HepG2 (cell line): ENCODE results near the gene TRANK1. TPM values are rescaled to one million over a fixed set of nuclear protein-coding genes. Genes with fewer than 3 reads are reported as not detected.
A peak's percentile ranks its signal among the peaks of the same experiment; 100 is the strongest.

Source experiments
- DR1 ChIP-seq: sonication (generic); formaldehyde crosslinking; IDR thresholded peaks from 2 replicates; pipeline ENCODE4 v1.8.0; 2021; ENCODE audit warnings: mild to moderate bottlenecking, missing genetic modification reagents, inconsistent platforms
- ELF4 ChIP-seq: sonication (generic); formaldehyde crosslinking; IDR thresholded peaks from 2 replicates; pipeline ENCODE4 v1.5.0; 2020; ENCODE audit warnings: missing genetic modification reagents, mild to moderate bottlenecking, moderate library complexity, borderline replicate concordance
- GATAD1 ChIP-seq: IDR thresholded peaks from 2 replicates; pipeline ENCODE4 v1.6.1; 2016; ENCODE audit warnings: missing genetic modification reagents, missing compliant biosample characterization
- HBP1 ChIP-seq: IDR thresholded peaks from 2 replicates; pipeline ENCODE4 v1.6.1; 2016; ENCODE audit warnings: low read depth, control low read depth
- HDAC6 ChIP-seq: fragments of 200-600 bp; sonication (generic); IDR thresholded peaks from 2 replicates; pipeline ENCODE4 v1.7.0; 2017; ENCODE audit warnings: mild to moderate bottlenecking, antibody characterized with exemption, low read length, low read depth
- HMG20B ChIP-seq: conservative IDR thresholded peaks from 2 replicates; pipeline ENCODE4 v1.6.1; 2016; ENCODE audit warnings: missing genetic modification reagents, missing compliant biosample characterization
- IKZF1 ChIP-seq: fragments of 450-650 bp; IDR thresholded peaks from 2 replicates; pipeline ENCODE4 v1.7.1; 2016
- JUND ChIP-seq: sonication (generic); formaldehyde crosslinking; IDR thresholded peaks from 2 replicates; pipeline ENCODE4 v1.8.0; 2022; ENCODE audit warnings: mild to moderate bottlenecking, missing genetic modification reagents
- KDM3A ChIP-seq: IDR thresholded peaks from 2 replicates; pipeline ENCODE4 v1.6.1; 2018; ENCODE audit warnings: low read depth, missing compliant biosample characterization
- MBNL3 ChIP-seq: fragments of 250-450 bp; sonication (Bioruptor Pico); conservative IDR thresholded peaks from 2 replicates; pipeline ENCODE4 v1.8.0; 2022; ENCODE audit warnings: mild to moderate bottlenecking, inconsistent platforms
- MIER2 ChIP-seq: IDR thresholded peaks from 2 replicates; pipeline ENCODE4 v1.6.1; 2016; ENCODE audit warnings: missing biosample characterization, missing genetic modification reagents
- NCOA5 ChIP-seq: sonication (generic); formaldehyde crosslinking; IDR thresholded peaks from 2 replicates; pipeline ENCODE4 v1.4.0; 2020; ENCODE audit warnings: missing genetic modification reagents
- NFE2 ChIP-seq: sonication (generic); formaldehyde crosslinking; IDR thresholded peaks from 2 replicates; pipeline ENCODE4 v1.4.0; 2020; ENCODE audit warnings: missing genetic modification reagents
- NR1H2 ChIP-seq: sonication (generic); formaldehyde crosslinking; IDR thresholded peaks from 2 replicates; pipeline ENCODE4 v1.8.1; 2022; ENCODE audit warnings: low read depth, missing genetic modification reagents, borderline replicate concordance
- SMARCE1 ChIP-seq: fragments of 450-650 bp; IDR thresholded peaks from 2 replicates; pipeline ENCODE4 v1.6.1; 2017; ENCODE audit warnings: borderline replicate concordance
- TCF7 ChIP-seq: sonication (generic); IDR thresholded peaks from 2 replicates; pipeline ENCODE4 v1.6.1; 2016; ENCODE audit warnings: antibody characterized with exemption, low read depth
- ZBTB7B ChIP-seq: sonication (generic); formaldehyde crosslinking; IDR thresholded peaks from 2 replicates; pipeline ENCODE4 v1.4.0; 2020; ENCODE audit warnings: missing genetic modification reagents
- ZNF501 ChIP-seq: sonication (generic); formaldehyde crosslinking; IDR thresholded peaks from 2 replicates; pipeline ENCODE4 v1.5.1; 2020; ENCODE audit warnings: mild to moderate bottlenecking, moderate library complexity, missing genetic modification reagents
- ZNF576 ChIP-seq: sonication (generic); formaldehyde crosslinking; IDR thresholded peaks from 2 replicates; pipeline ENCODE4 v1.4.0; 2020; ENCODE audit warnings: mild to moderate bottlenecking, missing genetic modification reagents
- ZXDC ChIP-seq: sonication (generic); formaldehyde crosslinking; IDR thresholded peaks from 2 replicates; pipeline ENCODE4 v1.5.0; 2020; ENCODE audit warnings: mild to moderate bottlenecking, missing genetic modification reagents
- polyA plus RNA-seq, 8 experiments: library from polyadenylated mRNA; depleted of rRNA in 3 of 8; stranded (reverse) in 7 of 8; unstranded in 1 of 8; fragments of >200 nt; fragmentation: Illumina TruSeq in 4 of 8; extraction: Trizol in 4 of 8; gene quantifications; 2 replicates each; pipeline versions ENCODE4 v1.2.1 to v1.2.3, GENCODE V29; 2011 to 2016; ENCODE audit warnings: low read depth in 4 of 8, missing spikeins in 1 of 8, mixed read lengths in 1 of 8; ENCODE audit not compliant: insufficient read depth in 1 of 8
- total RNA-seq, 5 experiments: library from RNA; depleted of rRNA; stranded (reverse); fragments of >200 nt; fragmentation: Illumina TruSeq; extraction: Trizol; gene quantifications; 2 replicates each; pipeline ENCODE4 v1.2.3, GENCODE V29; 2016; ENCODE audit warnings: low read depth in 1 of 5
- TF ChIP-seq, protein P1 (sequence below): sonication (generic); formaldehyde crosslinking; IDR thresholded peaks from 2 replicates; pipeline ENCODE4 v1.4.0; 2020; ENCODE audit warnings: missing genetic modification reagents, borderline replicate concordance
- TF ChIP-seq, protein P2 (sequence below): sonication (generic); formaldehyde crosslinking; IDR thresholded peaks from 2 replicates; pipeline ENCODE4 v1.4.0; 2020; ENCODE audit warnings: missing genetic modification reagents, borderline replicate concordance

The TRANK1 gene
- total and polyA plus RNA-seq, 2 of the 13 experiments (the other 11 are each of a cell fraction or from before 2014, with no cell fraction given) = 0.13 to 0.32 TPM

- TF ChIP-seq HBP1 (CRISPR knock-in tag) = peak; percentile 80; the same call in 1 of the 2 replicates
- TF ChIP-seq HMG20B = no peak
- TF ChIP-seq GATAD1 = peak; percentile 88
- TF ChIP-seq ELF4 (CRISPR knock-in tag) = 0 out of 2 replicates have a peak, but pooled peaks have one; percentile 8
- no peak for TF ChIP-seq NFE2 (CRISPR knock-in tag)
- no peak for TF ChIP-seq MBNL3 (CRISPR knock-in tag)
- TF ChIP-seq JUND (CRISPR knock-in tag) = no peak
- TF ChIP-seq, protein P1, sequence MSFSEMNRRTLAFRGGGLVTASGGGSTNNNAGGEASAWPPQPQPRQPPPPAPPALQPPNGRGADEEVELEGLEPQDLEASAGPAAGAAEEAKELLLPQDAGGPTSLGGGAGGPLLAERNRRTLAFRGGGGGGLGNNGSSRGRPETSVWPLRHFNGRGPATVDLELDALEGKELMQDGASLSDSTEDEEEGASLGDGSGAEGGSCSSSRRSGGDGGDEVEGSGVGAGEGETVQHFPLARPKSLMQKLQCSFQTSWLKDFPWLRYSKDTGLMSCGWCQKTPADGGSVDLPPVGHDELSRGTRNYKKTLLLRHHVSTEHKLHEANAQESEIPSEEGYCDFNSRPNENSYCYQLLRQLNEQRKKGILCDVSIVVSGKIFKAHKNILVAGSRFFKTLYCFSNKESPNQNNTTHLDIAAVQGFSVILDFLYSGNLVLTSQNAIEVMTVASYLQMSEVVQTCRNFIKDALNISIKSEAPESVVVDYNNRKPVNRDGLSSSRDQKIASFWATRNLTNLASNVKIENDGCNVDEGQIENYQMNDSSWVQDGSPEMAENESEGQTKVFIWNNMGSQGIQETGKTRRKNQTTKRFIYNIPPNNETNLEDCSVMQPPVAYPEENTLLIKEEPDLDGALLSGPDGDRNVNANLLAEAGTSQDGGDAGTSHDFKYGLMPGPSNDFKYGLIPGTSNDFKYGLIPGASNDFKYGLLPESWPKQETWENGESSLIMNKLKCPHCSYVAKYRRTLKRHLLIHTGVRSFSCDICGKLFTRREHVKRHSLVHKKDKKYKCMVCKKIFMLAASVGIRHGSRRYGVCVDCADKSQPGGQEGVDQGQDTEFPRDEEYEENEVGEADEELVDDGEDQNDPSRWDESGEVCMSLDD = no peak
- no peak; the same call in 1 of the 2 replicates for TF ChIP-seq MIER2
- no peak for TF ChIP-seq DR1 (CRISPR knock-in tag)
- TF ChIP-seq IKZF1 = no peak
- TF ChIP-seq HDAC6 = no peak
- TF ChIP-seq SMARCE1 = no peak
- TF ChIP-seq NCOA5 = no peak
- TF ChIP-seq ZNF576 (CRISPR knock-in tag) = no peak
- no peak for TF ChIP-seq NR1H2
- TF ChIP-seq KDM3A = no peak
- TF ChIP-seq TCF7 = no peak
- TF ChIP-seq ZNF501 (CRISPR knock-in tag) = no peak; the same call in 1 of the 2 replicates
- no peak for TF ChIP-seq ZXDC (CRISPR knock-in tag)
- TF ChIP-seq, protein P2, sequence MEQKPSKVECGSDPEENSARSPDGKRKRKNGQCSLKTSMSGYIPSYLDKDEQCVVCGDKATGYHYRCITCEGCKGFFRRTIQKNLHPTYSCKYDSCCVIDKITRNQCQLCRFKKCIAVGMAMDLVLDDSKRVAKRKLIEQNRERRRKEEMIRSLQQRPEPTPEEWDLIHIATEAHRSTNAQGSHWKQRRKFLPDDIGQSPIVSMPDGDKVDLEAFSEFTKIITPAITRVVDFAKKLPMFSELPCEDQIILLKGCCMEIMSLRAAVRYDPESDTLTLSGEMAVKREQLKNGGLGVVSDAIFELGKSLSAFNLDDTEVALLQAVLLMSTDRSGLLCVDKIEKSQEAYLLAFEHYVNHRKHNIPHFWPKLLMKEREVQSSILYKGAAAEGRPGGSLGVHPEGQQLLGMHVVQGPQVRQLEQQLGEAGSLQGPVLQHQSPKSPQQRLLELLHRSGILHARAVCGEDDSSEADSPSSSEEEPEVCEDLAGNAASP (CRISPR knock-in tag) = no peak
- no peak for TF ChIP-seq ZBTB7B
Measured at GRCh38 chr3:36993326-36994283, 48.8 kb upstream of the TRANK1 start, which contains the start of gene MLH1 (continued).
